OCI-LY7 (cell line): Measurements from ENCODE around the gene SCNN1B. TPM values are rescaled to one million over a fixed set of nuclear protein-coding genes. Genes with fewer than 3 reads are reported as not detected.
A peak's percentile ranks its signal among the peaks of the same experiment; 100 is the strongest.

Experiments used
- BruUV-seq: library from RNA; stranded (reverse); fragments of 400-500 nt; replicated peaks from 2 replicates; lab custom pipeline; 2021; lab: Mats Ljungman, UMichigan
- CTCF ChIA-PET: fragments of 300-600 bp; sonication (Branson Sonifier 250); formaldehyde crosslinking; loops from one replicate; lab custom pipeline; 2022; ENCODE audit warnings: antibody characterized with exemption; ENCODE audit not compliant: unreplicated experiment; lab: Charles Lee
- POLR2A ChIA-PET: fragments of 300-600 bp; sonication (Branson Sonifier 250); formaldehyde crosslinking; loops from one replicate; lab custom pipeline; 2022; ENCODE audit warnings: antibody characterized with exemption; lab: Charles Lee
- DNase-seq: peaks from one replicate; pipeline ENCODE4 v3.0.0-alpha.2; 2015; ENCODE audit warnings: low spot score
- H2AFZ ChIP-seq: fragments of 200-600 bp; sonication (generic), shearing (Covaris generic); 2 replicates; pipeline ENCODE4 v1.6.1; 2014; ENCODE audit warnings: mild to moderate bottlenecking, antibody characterized with exemption, low read length, moderate library complexity
- H3K27ac ChIP-seq: fragments of 200-600 bp; sonication (generic); 2 replicates; pipeline ENCODE4 v1.5.1; 2014; ENCODE audit warnings: mixed run types, low read depth, mild to moderate bottlenecking, moderate library complexity, low read length, inconsistent platforms; ENCODE audit not compliant: poor library complexity, severe bottlenecking
- H3K36me3 ChIP-seq: fragments of 200-600 bp; sonication (generic); 2 replicates; pipeline ENCODE4 v1.6.1; 2014; ENCODE audit warnings: mild to moderate bottlenecking, antibody characterized with exemption, low read length, moderate library complexity, mixed read lengths; ENCODE audit not compliant: insufficient read depth
- H3K4me1 ChIP-seq: fragments of 200-600 bp; sonication (generic); 2 replicates; pipeline ENCODE4 v1.5.1; 2014; ENCODE audit warnings: mild to moderate bottlenecking, low read length; ENCODE audit not compliant: insufficient read depth, poor library complexity, severe bottlenecking
- H3K4me2 ChIP-seq: fragments of 200-600 bp; sonication (generic); 2 replicates; pipeline ENCODE4 v1.6.1; 2014; ENCODE audit warnings: mild to moderate bottlenecking, low read length
- H3K4me3 ChIP-seq: fragments of 200-600 bp; sonication (generic); 2 replicates; pipeline ENCODE4 v1.5.1; 2014; ENCODE audit warnings: mild to moderate bottlenecking, low read depth, low read length; ENCODE audit not compliant: poor library complexity, severe bottlenecking
- H3K79me2 ChIP-seq: fragments of 200-600 bp; sonication (generic); 2 replicates; pipeline ENCODE4 v1.6.1; 2016; ENCODE audit warnings: low read depth, mild to moderate bottlenecking, low read length, moderate library complexity, mixed read lengths; ENCODE audit not compliant: insufficient read depth
- H3K9me2 ChIP-seq: fragments of 200-600 bp; sonication (generic); 2 replicates; pipeline ENCODE4 v1.6.1; 2016; ENCODE audit warnings: mild to moderate bottlenecking, low read length, mixed read lengths; ENCODE audit not compliant: insufficient read depth
- H3K9me3 ChIP-seq: fragments of 200-600 bp; sonication (generic); 2 replicates; pipeline ENCODE4 v1.6.1; 2014; ENCODE audit warnings: mild to moderate bottlenecking, mixed run types, low read length, mixed read lengths
- H4K20me1 ChIP-seq: fragments of 200-600 bp; sonication (generic); 2 replicates; pipeline ENCODE4 v1.6.1; 2014; ENCODE audit warnings: mild to moderate bottlenecking, antibody characterized with exemption, low read length, moderate library complexity, mixed read lengths; ENCODE audit not compliant: insufficient read depth
- EZH2phosphoT487 ChIP-seq: fragments of 200-600 bp; sonication (generic); IDR thresholded peaks from 2 replicates; pipeline ENCODE4 v1.6.1; 2018; ENCODE audit warnings: low read depth, borderline replicate concordance, mild to moderate bottlenecking, mixed run types, antibody characterized with exemption, low read length, moderate library complexity, mixed read lengths
- intact Hi-C: fragments of 100-400 bp; cut with micrococcal nuclease; formaldehyde crosslinking; loops from one replicate; pipeline ENCODE4 v1.10.0; 2022; ENCODE audit not compliant: unreplicated experiment
- total RNA-seq, 2 experiments: library from RNA; depleted of rRNA in 1 of 2; stranded (reverse); fragments of >200 nt in 1 of 2; shearing (Covaris generic) in 1 of 2; gene quantifications; 2 replicates each; pipeline ENCODE4 v1.2.3, GENCODE V29; 2014 to 2022
- TF ChIP-seq, protein P1 (sequence below): fragments of 200-600 bp; sonication (generic); conservative IDR thresholded peaks from 2 replicates; pipeline ENCODE4 v1.5.1; 2014; ENCODE audit warnings: mild to moderate bottlenecking, antibody characterized with exemption, low read length, moderate library complexity, mixed read lengths

The SCNN1B gene
- total RNA-seq, 2 experiments from 2014 or later = 0.23 TPM; not detected in 1

DNA sequence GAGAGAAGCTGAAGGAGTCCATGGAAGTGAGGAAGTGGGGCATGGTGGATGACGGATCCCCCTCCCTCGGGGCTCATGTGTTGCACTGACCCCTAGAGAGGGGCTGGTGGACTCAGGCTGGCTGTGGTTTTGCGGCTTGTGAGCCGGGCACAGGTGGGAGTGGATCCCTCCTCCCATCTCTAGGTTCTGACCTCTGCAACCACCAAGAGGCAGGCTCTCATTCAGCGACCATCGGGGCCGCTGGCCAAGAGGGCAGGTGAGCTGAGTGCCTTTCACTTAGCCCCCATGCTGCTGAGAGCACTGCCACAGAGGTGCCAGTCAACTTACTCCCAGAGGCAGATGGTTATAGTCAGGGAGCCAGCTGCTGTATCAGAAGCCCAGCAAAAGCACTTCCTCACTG, 67.3 kb downstream of the SCNN1B start:
- TF ChIP-seq, protein P1, sequence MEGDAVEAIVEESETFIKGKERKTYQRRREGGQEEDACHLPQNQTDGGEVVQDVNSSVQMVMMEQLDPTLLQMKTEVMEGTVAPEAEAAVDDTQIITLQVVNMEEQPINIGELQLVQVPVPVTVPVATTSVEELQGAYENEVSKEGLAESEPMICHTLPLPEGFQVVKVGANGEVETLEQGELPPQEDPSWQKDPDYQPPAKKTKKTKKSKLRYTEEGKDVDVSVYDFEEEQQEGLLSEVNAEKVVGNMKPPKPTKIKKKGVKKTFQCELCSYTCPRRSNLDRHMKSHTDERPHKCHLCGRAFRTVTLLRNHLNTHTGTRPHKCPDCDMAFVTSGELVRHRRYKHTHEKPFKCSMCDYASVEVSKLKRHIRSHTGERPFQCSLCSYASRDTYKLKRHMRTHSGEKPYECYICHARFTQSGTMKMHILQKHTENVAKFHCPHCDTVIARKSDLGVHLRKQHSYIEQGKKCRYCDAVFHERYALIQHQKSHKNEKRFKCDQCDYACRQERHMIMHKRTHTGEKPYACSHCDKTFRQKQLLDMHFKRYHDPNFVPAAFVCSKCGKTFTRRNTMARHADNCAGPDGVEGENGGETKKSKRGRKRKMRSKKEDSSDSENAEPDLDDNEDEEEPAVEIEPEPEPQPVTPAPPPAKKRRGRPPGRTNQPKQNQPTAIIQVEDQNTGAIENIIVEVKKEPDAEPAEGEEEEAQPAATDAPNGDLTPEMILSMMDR = no peak
- no peak for TF ChIP-seq EZH2phosphoT487
- no peak overlapping the region for H3K4me2 ChIP-seq
- H3K4me3 ChIP-seq = no peak overlapping the region
- peaks cover 18% of the 10 kb centered on the region for H3K4me1 ChIP-seq
- no peaks in the 10 kb centered on the region for H3K79me2 ChIP-seq
- no peaks in the 10 kb centered on the region for H3K36me3 ChIP-seq
- DNase-seq = no peak
- H3K9me2 ChIP-seq = no peaks in the 10 kb centered on the region
- ChIA-PET CTCF (no interaction called here), POLR2A (no interaction called here)
- no peaks in the 10 kb centered on the region for H3K9me3 ChIP-seq
- BruUV-seq = no TSS peak
- no peaks in the 10 kb centered on the region for H4K20me1 ChIP-seq
- H3K27ac ChIP-seq = no peak overlapping the region
- intact Hi-C loops = no loop called here
- no peak overlapping the region for H2AFZ ChIP-seq

DNA sequence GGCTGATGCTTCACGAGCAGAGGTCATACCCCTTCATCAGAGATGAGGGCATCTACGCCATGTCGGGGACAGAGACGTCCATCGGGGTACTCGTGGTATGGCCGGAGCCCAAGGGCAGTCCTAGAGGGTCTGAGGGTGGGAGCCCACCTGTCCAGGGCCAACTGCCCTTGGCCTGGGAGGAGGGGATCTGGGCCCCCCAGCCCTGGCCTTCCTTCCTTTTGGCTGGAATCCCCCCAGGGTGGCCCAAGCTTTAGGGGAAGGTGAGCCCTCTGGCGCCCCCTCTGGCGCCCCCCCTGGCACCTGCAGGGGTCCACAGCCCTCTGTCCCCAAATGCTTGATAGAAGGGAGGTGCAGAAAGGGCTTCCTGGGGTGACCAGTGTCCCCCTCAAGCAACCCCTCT, 69.3 kb downstream of the SCNN1B start:
- Histone ChIP-seq H2AFZ (no peak overlapping the region), H3K36me3 (no peaks in the 10 kb centered on the region), H3K27ac (no peak overlapping the region), H3K4me1 (peaks cover 4% of the 10 kb centered on the region), H3K4me2 (no peak overlapping the region), H3K79me2 (no peaks in the 10 kb centered on the region), H3K9me3 (no peaks in the 10 kb centered on the region), H4K20me1 (no peaks in the 10 kb centered on the region), H3K9me2 (no peaks in the 10 kb centered on the region), H3K4me3 (no peak overlapping the region)
- no peak for DNase-seq
- BruUV-seq = no TSS peak
- TF ChIP-seq, protein P1 = peak; percentile 68
- no peak for TF ChIP-seq EZH2phosphoT487
- ChIA-PET POLR2A (no interaction called here), CTCF (no interaction called here)
- intact Hi-C loops = no loop called here

GRCh38 chr16:23373436-23374219, 71.5 kb downstream of the SCNN1B start:
- H4K20me1 ChIP-seq = no peaks in the 10 kb centered on the region
- H3K36me3 ChIP-seq = no peaks in the 10 kb centered on the region
- H3K4me1 ChIP-seq = no peaks in the 10 kb centered on the region
- no peak overlapping the region for H3K27ac ChIP-seq
- ChIA-PET POLR2A (interaction anchor here (0.6 kb wide), 1 partner anchor 1896 kb away, joined by 3 read pairs; no protein-coding TSS in a partner anchor), CTCF (no interaction called here)
- no peaks in the 10 kb centered on the region for H3K9me2 ChIP-seq
- intact Hi-C loops = no loop called here
- no peak overlapping the region for H3K4me3 ChIP-seq
- no peak overlapping the region for H3K4me2 ChIP-seq
- TF ChIP-seq, protein P1 = no peak
- H3K9me3 ChIP-seq = no peaks in the 10 kb centered on the region
- no peak for DNase-seq
- BruUV-seq = no TSS peak
- no peaks in the 10 kb centered on the region for H3K79me2 ChIP-seq
- no peak overlapping the region for H2AFZ ChIP-seq
